ENCODE measurements around the gene WNT7B. TPM values are rescaled to one million over a fixed set of nuclear protein-coding genes. Genes with fewer than 3 reads are reported as not detected.

Gene WNT7B
- 0.45 TPM in 1 of 2 replicates, not detected in the other for polyA plus RNA-seq

GRCh38 chr22:45977003-45977411 lies at the start of gene WNT7B:
TSS of gene WNT7B (minus strand) at chr22:45977162. CDS start at chr22:45976754, 408 bp downstream.

Other genes starting within 250 kb of the WNT7B start
- 0.71 and 1.4 TPM in 2 replicates for gene PPARA, start 173.4 kb upstream of the WNT7B start, polyA plus RNA-seq

All from Purkinje cell (primary cell).